Measurements from ENCODE around the gene INTS3. TPM values are rescaled to one million over a fixed set of nuclear protein-coding genes. Genes with fewer than 3 reads are reported as not detected.

INTS3 gene
- total and polyA plus RNA-seq, 10 of the 15 experiments (the other 5 are each of a cell fraction or from before 2014, with no cell fraction given), result 12.6 to 87.4 (median 30.8) TPM

GRCh38 chr1:153752571-153753195 is 24.8 kb downstream of the INTS3 start:
- no peak overlapping the region for H3K27ac ChIP-seq (ENCODE audit: control insufficient read depth, insufficient read depth)
- in situ Hi-C loops (cut with MboI) (no loop called here), intact Hi-C loops (cut with micrococcal nuclease; ENCODE audit: unreplicated experiment) (no loop called here)
- no peaks in the 10 kb centered on the region for H4K20me1 ChIP-seq (ENCODE audit: control insufficient read depth, insufficient read depth)
- ChIA-PET SMC1A (ENCODE audit: uncharacterized antibody, unreplicated experiment) (interaction anchor here (1.4 to 2.8 kb wide), 2 partner anchors 10 to 77 kb away, joined by 4 to 11 read pairs; no protein-coding TSS in a partner anchor), POLR2A (interaction anchor here (1.1 kb wide), 1 partner anchor 81 kb away, joined by 3 read pairs; no protein-coding TSS in a partner anchor), CTCF (interaction anchor here (1.0 to 5.9 kb wide), 4 partner anchors 10 to 80 kb away, joined by 3 to 84 read pairs (median 21); partner anchors contain the start of gene NPR1), RAD21 (ENCODE audit: unreplicated experiment) (interaction anchor here (1.3 kb wide), 1 partner anchor 10 kb away, joined by 7 read pairs; no protein-coding TSS in a partner anchor)
- no peak for DNase-seq (ENCODE audit: low read depth, low spot score)
- no peaks in the 10 kb centered on the region for H3K79me2 ChIP-seq (ENCODE audit: control insufficient read depth, insufficient read depth, low read length)
- no peak overlapping the region for H3K4me2 ChIP-seq (ENCODE audit: control insufficient read depth, insufficient read depth)
- H3K9ac ChIP-seq (ENCODE audit: control insufficient read depth, insufficient read depth, low read length), result no peak overlapping the region
- 98% methylated on average over 8 of the region's 8 CpGs for WGBS (ENCODE audit: insufficient coverage, insufficient replicate concordance, low lambda C conversion rate, missing lambda C conversion rate)
- no peak for FAIRE-seq
- peaks cover 13 to 49% of the 10 kb centered on the region in 2 experiments for H3K36me3 ChIP-seq (ENCODE audit: control insufficient read depth in 2 of 2, insufficient read depth in 2 of 2, low read length in 1 of 2)
- BruUV-seq (replicated peaks), result no TSS peak
- H3K9me3 ChIP-seq (replicated peaks; ENCODE audit: control insufficient read depth, insufficient read depth, low read length), result no peaks in the 10 kb centered on the region
- no peaks in the 10 kb centered on the region for H3K27me3 ChIP-seq (replicated peaks in 1 of 2; ENCODE audit: control insufficient read depth in 2 of 2, insufficient read depth in 2 of 2, low read length in 1 of 2)
- TF ChIP-seq, protein P1, sequence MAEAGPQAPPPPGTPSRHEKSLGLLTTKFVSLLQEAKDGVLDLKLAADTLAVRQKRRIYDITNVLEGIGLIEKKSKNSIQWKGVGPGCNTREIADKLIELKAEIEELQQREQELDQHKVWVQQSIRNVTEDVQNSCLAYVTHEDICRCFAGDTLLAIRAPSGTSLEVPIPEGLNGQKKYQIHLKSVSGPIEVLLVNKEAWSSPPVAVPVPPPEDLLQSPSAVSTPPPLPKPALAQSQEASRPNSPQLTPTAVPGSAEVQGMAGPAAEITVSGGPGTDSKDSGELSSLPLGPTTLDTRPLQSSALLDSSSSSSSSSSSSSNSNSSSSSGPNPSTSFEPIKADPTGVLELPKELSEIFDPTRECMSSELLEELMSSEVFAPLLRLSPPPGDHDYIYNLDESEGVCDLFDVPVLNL (IDR thresholded peaks at IDR 0.05; ENCODE audit: low read depth, low read length), result no peak
- TF ChIP-seq POU2F2 (IDR thresholded peaks at IDR 0.05; ENCODE audit: borderline replicate concordance, low read depth, low read length) (no peak), NR2C1 (IDR thresholded peaks at IDR 0.05) (no peak), ESRRA (IDR thresholded peaks at IDR 0.05; ENCODE audit: low read length) (no peak), BHLHE40 (IDR thresholded peaks at IDR 0.05; ENCODE audit: borderline replicate concordance in 1 of 2, low read depth in 2 of 2, low read length in 1 of 2) (no peak), BCL11A (IDR thresholded peaks at IDR 0.05; ENCODE audit: low read depth, low read length) (no peak), LARP7 (IDR thresholded peaks at IDR 0.05) (no peak), ZNF274 (IDR thresholded peaks at IDR 0.05; ENCODE audit: insufficient read depth, insufficient read length) (no peak), ZZZ3 (IDR thresholded peaks at IDR 0.05; ENCODE audit: control insufficient read depth, insufficient read length, low read depth) (no peak), TARDBP (IDR thresholded peaks at IDR 0.05; ENCODE audit: borderline replicate concordance) (no peak), MTA2 (IDR thresholded peaks at IDR 0.05; ENCODE audit: low read depth) (no peak), NFYB (IDR thresholded peaks at IDR 0.05; ENCODE audit: insufficient read depth, low read depth, low read length) (no peak), EGR1 (IDR thresholded peaks at IDR 0.05; ENCODE audit: borderline replicate concordance in 1 of 2, low read depth in 2 of 2, low read length in 2 of 2) (no peak), PAX8 (IDR thresholded peaks at IDR 0.05) (no peak), MEF2B (IDR thresholded peaks at IDR 0.05; ENCODE audit: partially characterized antibody, poor library complexity, severe bottlenecking) (no peak), RELA (IDR thresholded peaks at IDR 0.05; ENCODE audit: borderline replicate concordance, partially characterized antibody) (no peak), HCFC1 (IDR thresholded peaks at IDR 0.05; ENCODE audit: low read length) (no peak)
- TF ChIP-seq, protein P2, sequence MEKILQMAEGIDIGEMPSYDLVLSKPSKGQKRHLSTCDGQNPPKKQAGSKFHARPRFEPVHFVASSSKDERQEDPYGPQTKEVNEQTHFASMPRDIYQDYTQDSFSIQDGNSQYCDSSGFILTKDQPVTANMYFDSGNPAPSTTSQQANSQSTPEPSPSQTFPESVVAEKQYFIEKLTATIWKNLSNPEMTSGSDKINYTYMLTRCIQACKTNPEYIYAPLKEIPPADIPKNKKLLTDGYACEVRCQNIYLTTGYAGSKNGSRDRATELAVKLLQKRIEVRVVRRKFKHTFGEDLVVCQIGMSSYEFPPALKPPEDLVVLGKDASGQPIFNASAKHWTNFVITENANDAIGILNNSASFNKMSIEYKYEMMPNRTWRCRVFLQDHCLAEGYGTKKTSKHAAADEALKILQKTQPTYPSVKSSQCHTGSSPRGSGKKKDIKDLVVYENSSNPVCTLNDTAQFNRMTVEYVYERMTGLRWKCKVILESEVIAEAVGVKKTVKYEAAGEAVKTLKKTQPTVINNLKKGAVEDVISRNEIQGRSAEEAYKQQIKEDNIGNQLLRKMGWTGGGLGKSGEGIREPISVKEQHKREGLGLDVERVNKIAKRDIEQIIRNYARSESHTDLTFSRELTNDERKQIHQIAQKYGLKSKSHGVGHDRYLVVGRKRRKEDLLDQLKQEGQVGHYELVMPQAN (conservative IDR thresholded peaks at IDR 0.05), result no peak
- H3K4me1 ChIP-seq (ENCODE audit: control insufficient read depth, insufficient read depth, low read length), result no peaks in the 10 kb centered on the region; the same call in 1 of the 2 replicates
- H2AFZ ChIP-seq (ENCODE audit: control insufficient read depth, low read depth, low read length), result no peak overlapping the region
- no peak for ATAC-seq
- no peak overlapping the region for H3K4me3 ChIP-seq

All from GM12878 (cell line).